Measurements from ENCODE around the gene KDM8.

KDM8 gene

DNA sequence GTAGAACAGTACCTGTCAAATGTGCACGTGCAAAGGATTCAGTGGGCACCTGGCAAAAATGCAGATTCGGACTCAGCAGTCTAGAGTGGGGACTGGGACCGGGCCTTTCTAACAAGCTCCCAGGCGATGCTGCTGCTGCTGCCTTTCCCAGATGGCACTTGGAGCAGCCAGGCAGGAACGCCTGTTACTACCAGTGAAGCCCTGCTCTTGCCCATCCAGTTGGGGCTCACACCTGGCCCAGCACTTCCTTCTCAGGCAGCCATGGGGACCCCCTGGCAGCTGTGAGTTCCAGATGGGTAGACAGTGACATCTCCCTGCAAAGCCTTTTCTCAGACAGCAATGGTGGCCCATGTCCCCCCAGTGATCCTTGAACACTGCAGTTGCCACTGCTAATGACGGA is 30.4 kb downstream of the KDM8 start:
- no peak overlapping the region for H3K4me3 ChIP-seq (ENCODE audit: insufficient read depth, low read length, poor library complexity, severe bottlenecking)
- H3K9ac ChIP-seq (ENCODE audit: low read length) = peak overlapping the region; percentile 32; the same call in 1 of the 2 replicates
- no peaks in the 10 kb centered on the region for H3K9me2 ChIP-seq (replicated peaks; ENCODE audit: insufficient read depth, low read length)
- H3K4me2 ChIP-seq (ENCODE audit: low read depth, low read length, poor library complexity, severe bottlenecking) = peak overlapping the region; percentile 39
- peaks cover 29% of the 10 kb centered on the region for H3F3A ChIP-seq (ENCODE audit: insufficient read depth)
- no peaks in the 10 kb centered on the region for H3K36me3 ChIP-seq (ENCODE audit: low read length)
- no peaks in the 10 kb centered on the region for H3K9me3 ChIP-seq (ENCODE audit: insufficient read depth, low read length)
- H3K79me2 ChIP-seq (ENCODE audit: insufficient read depth, low read length) = no peaks in the 10 kb centered on the region
- no peaks in the 10 kb centered on the region for H4K20me1 ChIP-seq (ENCODE audit: low read depth, low read length)
- no peaks in the 10 kb centered on the region for H3K27me3 ChIP-seq (ENCODE audit: low read length)
- no peak overlapping the region for H2AFZ ChIP-seq (ENCODE audit: low read depth, low read length, severe bottlenecking)
- H3K27ac ChIP-seq (ENCODE audit: low read depth, low read length) = peak overlapping the region; percentile 70
- TF ChIP-seq CTCF (IDR thresholded peaks at IDR 0.05; ENCODE audit: insufficient read depth, low read length, poor library complexity, severe bottlenecking) = no peak
- TF ChIP-seq EZH2phosphoT487 (conservative IDR thresholded peaks at IDR 0.05; ENCODE audit: low read length) = no peak

- no peak overlapping the region for H3K4me2 ChIP-seq (ENCODE audit: low read depth, low read length, poor library complexity, severe bottlenecking)
Measured at GRCh38 chr16:27234171-27234570, 30.8 kb downstream of the KDM8 start.

DNA sequence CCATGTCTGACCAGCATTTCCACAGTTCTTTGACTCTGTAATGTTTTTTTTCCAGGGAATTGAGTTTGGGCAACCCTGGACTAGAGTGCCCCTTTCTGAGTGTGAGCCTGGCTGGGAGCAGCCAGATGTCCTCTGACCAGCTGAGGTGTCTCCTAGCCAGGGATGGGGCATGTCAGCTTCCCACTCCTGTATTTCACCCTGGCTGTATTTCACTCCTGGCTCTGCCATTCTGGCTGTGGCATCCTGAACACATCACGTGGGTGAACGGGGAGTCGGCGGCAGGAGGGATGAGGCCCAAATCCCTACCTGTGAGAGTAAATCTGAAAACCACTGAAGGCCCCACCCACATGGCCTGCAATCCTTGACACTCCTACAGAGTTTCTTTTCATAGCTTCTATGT is 31.3 kb downstream of the KDM8 start:
- Histone ChIP-seq H2AFZ (ENCODE audit: low read depth, low read length, severe bottlenecking) (no peak overlapping the region), H3K27ac (ENCODE audit: low read depth, low read length) (no peak overlapping the region)
- no peak for TF ChIP-seq EZH2phosphoT487 (conservative IDR thresholded peaks at IDR 0.05; ENCODE audit: low read length)
- TF ChIP-seq CTCF (IDR thresholded peaks at IDR 0.05; ENCODE audit: insufficient read depth, low read length, poor library complexity, severe bottlenecking) = no peak

More at GRCh38 chr16:27234171-27234570, 30.8 kb downstream of the KDM8 start:
- Histone ChIP-seq H3F3A (ENCODE audit: insufficient read depth) (peaks cover 29% of the 10 kb centered on the region), H2AFZ (ENCODE audit: low read depth, low read length, severe bottlenecking) (no peak overlapping the region), H3K79me2 (ENCODE audit: insufficient read depth, low read length) (no peaks in the 10 kb centered on the region), H3K9ac (ENCODE audit: low read length) (no peak overlapping the region), H3K27me3 (ENCODE audit: low read length) (no peaks in the 10 kb centered on the region), H3K9me2 (replicated peaks; ENCODE audit: insufficient read depth, low read length) (no peaks in the 10 kb centered on the region), H3K27ac (ENCODE audit: low read depth, low read length) (no peak overlapping the region), H3K9me3 (ENCODE audit: insufficient read depth, low read length) (no peaks in the 10 kb centered on the region), H3K4me3 (ENCODE audit: insufficient read depth, low read length, poor library complexity, severe bottlenecking) (no peak overlapping the region), H4K20me1 (ENCODE audit: low read depth, low read length) (no peaks in the 10 kb centered on the region), H3K36me3 (ENCODE audit: low read length) (no peaks in the 10 kb centered on the region)
- TF ChIP-seq EZH2phosphoT487 (conservative IDR thresholded peaks at IDR 0.05; ENCODE audit: low read length) = no peak
- no peak for TF ChIP-seq CTCF (IDR thresholded peaks at IDR 0.05; ENCODE audit: insufficient read depth, low read length, poor library complexity, severe bottlenecking)

More for the DNA sequence above, 31.3 kb downstream of the KDM8 start:
- H4K20me1 ChIP-seq (ENCODE audit: low read depth, low read length) = no peaks in the 10 kb centered on the region
- no peak overlapping the region for H3K4me3 ChIP-seq (ENCODE audit: insufficient read depth, low read length, poor library complexity, severe bottlenecking)
- H3K4me2 ChIP-seq (ENCODE audit: low read depth, low read length, poor library complexity, severe bottlenecking) = peak overlapping the region; percentile 46
- H3K27me3 ChIP-seq (ENCODE audit: low read length) = no peaks in the 10 kb centered on the region
- no peaks in the 10 kb centered on the region for H3K9me2 ChIP-seq (replicated peaks; ENCODE audit: insufficient read depth, low read length)
- H3K79me2 ChIP-seq (ENCODE audit: insufficient read depth, low read length) = no peaks in the 10 kb centered on the region
- H3K36me3 ChIP-seq (ENCODE audit: low read length) = no peaks in the 10 kb centered on the region
- H3F3A ChIP-seq (ENCODE audit: insufficient read depth) = peaks cover 32% of the 10 kb centered on the region
- no peak overlapping the region for H3K9ac ChIP-seq (ENCODE audit: low read length)
- H3K9me3 ChIP-seq (ENCODE audit: insufficient read depth, low read length) = no peaks in the 10 kb centered on the region
